Tibial nerve (tissue), 4 donors: ENCODE measurements around the gene GMIP.

ENCODE experiments used
- EP300 ChIP-seq, 2 donors: sonication (generic); formaldehyde crosslinking; IDR thresholded peaks; one replicate each; pipeline ENCODE4 v1.6.1; 2017; ENCODE audit warnings: antibody characterized with exemption in 2 of 2, mild to moderate bottlenecking in 1 of 2
- POLR2A ChIP-seq, 2 donors: fragments of 450-650 bp; IDR thresholded peaks; one replicate each; pipeline ENCODE4 v1.6.1; 2017; ENCODE audit warnings: antibody characterized with exemption in 2 of 2, mild to moderate bottlenecking in 2 of 2, moderate library complexity in 2 of 2
- TF ChIP-seq, protein P1 (sequence below), 5 experiments: fragments of 200-600 bp in 3 of 5; fragments of 450-650 bp in 2 of 5; sonication (generic) in 3 of 5; IDR thresholded peaks; one replicate each; pipeline ENCODE4 v1.5.1; 2016 to 2019; ENCODE audit warnings: antibody characterized with exemption in 5 of 5, mild to moderate bottlenecking in 3 of 5, moderate library complexity in 2 of 5

DNA sequence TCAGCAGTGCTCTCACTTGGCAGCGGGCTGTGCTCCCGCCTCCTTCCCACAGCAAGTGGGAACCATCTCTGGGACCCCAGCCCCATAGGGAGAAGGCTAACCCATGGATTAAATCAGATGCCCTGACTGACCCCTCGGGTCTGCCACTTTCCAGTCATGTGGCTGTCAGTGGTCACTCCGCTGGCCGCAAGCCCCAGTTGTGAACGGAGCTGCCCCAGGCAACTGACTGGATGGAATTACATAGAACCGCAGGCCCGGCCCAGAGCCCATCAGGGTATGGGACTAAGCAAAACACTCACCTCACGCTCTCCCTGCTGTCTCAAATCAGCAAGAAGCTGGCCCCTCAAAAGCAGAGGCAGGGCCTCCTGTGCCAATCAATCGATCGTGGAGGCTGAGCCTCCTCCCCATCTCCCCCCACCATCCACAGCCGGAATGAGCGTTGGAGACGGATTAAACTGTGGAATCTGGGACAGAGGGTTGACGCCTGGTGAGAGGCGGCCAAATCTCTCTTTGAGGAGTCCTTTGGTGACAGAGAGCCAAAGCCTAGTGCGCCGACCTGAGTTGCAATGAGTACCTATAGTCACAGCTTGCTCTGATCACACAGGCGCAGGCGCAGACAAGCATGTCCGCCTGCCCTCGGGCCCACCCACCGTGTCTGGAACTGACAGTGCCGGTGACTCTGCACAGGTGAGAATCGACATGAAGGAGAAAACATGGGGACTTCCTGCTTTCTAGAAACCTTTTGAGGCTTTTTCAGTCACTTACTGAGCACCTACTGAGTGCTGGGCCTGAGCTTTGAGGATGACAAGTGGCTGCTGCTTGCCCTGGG lies 63.7 kb downstream of the GMIP start:
- TF ChIP-seq, protein P1, sequence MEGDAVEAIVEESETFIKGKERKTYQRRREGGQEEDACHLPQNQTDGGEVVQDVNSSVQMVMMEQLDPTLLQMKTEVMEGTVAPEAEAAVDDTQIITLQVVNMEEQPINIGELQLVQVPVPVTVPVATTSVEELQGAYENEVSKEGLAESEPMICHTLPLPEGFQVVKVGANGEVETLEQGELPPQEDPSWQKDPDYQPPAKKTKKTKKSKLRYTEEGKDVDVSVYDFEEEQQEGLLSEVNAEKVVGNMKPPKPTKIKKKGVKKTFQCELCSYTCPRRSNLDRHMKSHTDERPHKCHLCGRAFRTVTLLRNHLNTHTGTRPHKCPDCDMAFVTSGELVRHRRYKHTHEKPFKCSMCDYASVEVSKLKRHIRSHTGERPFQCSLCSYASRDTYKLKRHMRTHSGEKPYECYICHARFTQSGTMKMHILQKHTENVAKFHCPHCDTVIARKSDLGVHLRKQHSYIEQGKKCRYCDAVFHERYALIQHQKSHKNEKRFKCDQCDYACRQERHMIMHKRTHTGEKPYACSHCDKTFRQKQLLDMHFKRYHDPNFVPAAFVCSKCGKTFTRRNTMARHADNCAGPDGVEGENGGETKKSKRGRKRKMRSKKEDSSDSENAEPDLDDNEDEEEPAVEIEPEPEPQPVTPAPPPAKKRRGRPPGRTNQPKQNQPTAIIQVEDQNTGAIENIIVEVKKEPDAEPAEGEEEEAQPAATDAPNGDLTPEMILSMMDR (IDR thresholded peaks at IDR 0.05), result no peak
- TF ChIP-seq POLR2A (IDR thresholded peaks at IDR 0.05) (no peak), EP300 (IDR thresholded peaks at IDR 0.05) (no peak)
